ENCODE measurements around the gene CNPY1.

The CNPY1 gene

GRCh38 chr7:155490697-155491628 is 55.4 kb downstream of the CNPY1 start:
- no peak for DNase-seq (ENCODE audit: low spot score)
- no peak for FAIRE-seq

DNA sequence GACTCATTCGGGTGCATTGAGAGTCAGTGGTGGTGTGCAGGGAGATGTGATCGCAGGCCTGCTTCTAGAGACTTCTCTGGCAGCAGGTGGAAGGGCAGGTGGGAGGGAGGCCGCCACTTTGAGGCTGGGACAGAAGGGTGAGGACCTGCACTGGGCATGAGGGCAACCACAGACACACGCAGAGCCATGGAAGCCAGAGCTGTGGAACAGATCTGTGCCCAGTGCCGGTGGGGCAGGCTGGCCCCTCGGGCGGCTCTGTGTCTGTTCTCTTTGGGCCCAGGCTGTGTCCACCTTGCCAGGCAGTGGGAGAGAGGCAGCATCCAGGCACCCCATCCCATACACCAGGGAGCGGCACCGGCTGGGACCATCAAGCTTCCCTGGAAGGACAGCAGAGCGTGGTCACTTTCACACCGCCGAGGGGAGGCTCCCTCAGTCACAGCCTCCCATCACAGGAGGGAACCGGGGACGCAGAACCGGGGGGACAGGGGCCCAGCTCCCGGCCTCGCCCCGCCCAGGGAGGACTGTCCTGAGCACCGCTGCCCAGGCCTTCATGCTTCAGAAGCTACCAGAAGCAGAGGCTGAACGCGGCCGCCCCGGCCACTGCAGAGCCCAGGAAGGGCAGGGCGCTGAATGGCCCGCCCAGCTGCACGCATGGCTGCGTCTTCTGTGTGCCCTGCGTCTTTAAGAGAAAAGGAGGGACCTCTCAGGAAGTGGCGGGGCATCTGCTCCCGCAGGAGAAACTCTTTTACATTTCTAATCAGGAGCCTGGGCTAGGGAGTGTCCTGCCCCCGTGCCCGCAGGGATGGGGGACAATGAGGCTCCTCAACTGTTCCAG is 56.3 kb downstream of the CNPY1 start:
- FAIRE-seq (no peak), DNase-seq (ENCODE audit: low spot score) (no peak)

- DNase-seq (ENCODE audit: low spot score) (no peak), FAIRE-seq (no peak)
Measured at GRCh38 chr7:155489158-155489840, 57.1 kb downstream of the CNPY1 start.

DNA sequence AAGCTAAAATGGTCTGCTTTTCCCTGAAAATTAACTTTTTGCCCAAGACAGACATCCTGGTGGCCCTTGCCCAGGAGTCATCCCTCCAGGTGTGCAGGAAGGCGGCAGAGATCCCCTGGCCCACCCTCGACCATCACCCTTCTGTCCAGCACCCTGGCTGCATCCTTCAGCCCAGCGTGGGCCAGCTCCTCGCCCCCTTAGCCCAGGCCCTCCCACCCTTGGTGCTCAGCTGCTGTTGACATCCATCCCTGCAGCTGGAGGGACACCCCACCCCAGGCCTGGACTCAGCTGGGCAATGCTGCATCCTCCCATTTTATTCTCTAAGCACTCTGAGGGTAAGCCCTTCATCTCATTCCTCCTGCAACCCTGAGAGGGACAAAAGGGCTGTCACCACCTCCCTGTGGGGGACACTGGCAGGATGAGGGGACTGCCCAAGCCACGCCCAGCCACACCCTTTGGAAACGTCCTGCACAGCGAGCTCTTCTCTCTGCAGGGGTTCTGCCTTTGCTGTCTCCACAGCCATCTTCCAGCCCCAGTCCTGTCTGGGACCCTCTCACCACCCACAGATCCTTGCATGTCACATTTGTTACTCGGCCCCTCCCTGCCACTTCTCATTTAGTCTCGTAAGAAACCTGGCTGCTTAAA is 57.8 kb downstream of the CNPY1 start:
- no peak for FAIRE-seq

GRCh38 chr7:155487509-155488482 is 58.6 kb downstream of the CNPY1 start:
- DNase-seq (ENCODE audit: low spot score): no peak
- FAIRE-seq: no peak

More for the DNA sequence above, 57.8 kb downstream of the CNPY1 start:
- DNase-seq (ENCODE audit: low spot score): no peak

DNA sequence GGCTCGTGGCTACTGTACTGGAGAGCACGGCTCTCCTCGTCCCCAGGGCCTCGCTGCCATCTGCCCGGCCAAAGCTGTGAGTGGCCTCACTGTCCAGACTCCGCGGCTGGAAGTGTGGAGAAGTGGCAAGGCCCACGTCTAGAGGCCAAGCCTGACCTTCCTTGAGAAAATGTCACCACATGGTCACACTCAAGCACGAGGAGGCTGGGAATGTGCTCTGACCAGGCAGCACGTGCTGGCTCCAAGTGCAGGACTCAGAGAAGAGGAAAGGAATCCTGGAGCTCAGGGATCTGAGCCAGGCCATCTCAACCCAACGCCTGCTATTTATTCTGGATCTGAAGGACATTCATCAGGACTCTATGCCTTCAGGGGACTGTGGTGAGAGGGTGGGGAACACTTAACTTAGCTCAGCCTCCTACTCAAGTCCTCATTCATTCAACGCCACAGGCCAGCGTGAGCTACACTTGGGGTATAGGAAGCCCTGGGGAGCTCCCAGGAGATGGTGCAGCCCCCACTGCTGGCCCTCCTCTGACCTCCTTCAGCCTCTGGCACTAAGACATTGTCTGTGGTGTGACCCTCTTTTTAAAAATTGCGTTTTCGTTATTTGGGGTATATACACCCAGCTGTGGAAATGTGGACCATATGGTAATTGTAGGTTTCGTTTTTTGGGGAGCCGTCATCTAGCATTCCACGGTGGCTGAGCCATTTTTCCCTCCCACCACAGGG is 59.4 kb downstream of the CNPY1 start:
- DNase-seq (ENCODE audit: low spot score) (no peak), FAIRE-seq (no peak)

GRCh38 chr7:155484483-155485399 is 61.6 kb downstream of the CNPY1 start:
- FAIRE-seq (no peak), DNase-seq (ENCODE audit: low spot score) (no peak)

DNA sequence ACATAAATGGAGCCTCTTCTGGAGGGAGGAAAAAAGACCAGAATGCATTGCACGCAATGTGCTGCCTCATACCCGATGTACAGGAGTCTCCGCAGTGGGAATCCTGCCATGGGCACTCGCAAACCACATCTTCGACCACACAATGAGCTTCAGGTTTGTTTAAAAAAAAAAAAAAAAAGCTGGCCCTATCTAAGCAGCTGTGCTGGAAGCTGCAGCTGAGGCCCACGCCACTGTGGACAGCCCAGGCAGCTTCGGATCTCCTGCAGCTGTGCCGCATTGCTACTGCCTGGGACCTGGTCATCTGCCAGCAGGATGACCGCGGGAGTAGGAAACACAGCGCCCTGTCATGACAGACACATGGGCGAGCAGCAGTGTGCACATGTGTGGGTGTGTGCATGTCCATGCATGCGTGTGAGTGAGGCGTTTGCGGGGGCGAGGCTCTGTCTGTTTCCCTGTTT is 62.5 kb downstream of the CNPY1 start:
- FAIRE-seq: no peak
- no peak for DNase-seq (ENCODE audit: low spot score)

DNA sequence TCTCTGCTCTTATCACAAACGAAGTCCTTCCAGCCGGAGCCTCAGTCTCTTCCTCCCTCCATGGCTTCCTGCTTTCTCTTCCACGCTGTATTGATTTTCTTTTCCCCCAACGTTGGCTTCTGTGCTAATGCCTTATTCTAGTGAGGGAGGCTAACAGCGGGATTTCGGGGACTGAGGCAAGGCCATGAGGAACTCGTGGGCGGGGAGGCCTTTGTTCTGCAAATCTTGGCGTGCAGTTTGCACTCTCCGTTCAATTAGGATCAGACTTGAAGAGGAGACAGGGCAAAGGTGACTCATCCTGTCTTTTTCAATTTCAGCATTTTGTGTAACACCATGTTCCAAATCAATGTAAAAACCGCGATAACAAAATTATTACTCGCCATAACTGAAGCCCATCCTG is 63.1 kb downstream of the CNPY1 start:
- DNase-seq (ENCODE audit: low spot score): no peak
- no peak for FAIRE-seq

DNA sequence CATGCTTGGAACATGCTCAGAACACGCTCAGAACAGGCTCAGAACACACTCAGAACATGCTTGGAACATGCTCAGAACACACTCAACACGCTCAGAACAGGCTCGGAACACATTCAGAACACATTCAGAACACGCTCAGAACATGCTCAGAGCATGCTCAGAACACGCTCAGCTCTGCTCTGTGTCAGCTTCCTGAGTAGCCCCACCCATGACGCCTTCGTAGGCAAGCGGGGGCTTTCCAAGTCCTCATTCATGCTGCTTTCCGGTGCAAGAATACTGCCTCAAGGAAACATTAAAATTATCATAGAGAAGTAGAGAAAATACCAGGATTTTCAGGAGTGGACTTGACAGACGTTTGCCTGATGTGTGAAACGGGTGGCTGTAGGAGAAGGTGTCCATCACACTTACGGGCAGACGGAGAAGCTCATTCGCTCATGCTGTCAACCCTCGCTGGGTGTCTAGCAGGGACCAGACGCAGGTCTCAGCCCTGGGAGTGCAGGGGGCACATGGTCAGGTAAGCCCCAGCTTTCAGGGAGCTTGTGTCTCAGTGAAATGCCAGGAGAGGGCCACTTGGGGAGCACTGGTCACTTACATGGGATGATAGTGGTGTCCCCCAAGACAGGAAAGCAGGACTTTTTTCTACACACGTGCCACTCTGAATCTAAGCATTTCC is 63.7 kb downstream of the CNPY1 start:
- DNase-seq (ENCODE audit: low spot score) (no peak), FAIRE-seq (no peak)

- FAIRE-seq (no peak), DNase-seq (ENCODE audit: low spot score) (no peak)
Measured at GRCh38 chr7:155481764-155482163, 64.6 kb downstream of the CNPY1 start.

GRCh38 chr7:155477476-155477875 is 68.9 kb downstream of the CNPY1 start:
- FAIRE-seq: no peak

GRCh38 chr7:155471718-155472117 is 74.6 kb downstream of the CNPY1 start:
- DNase-seq (ENCODE audit: low spot score) (no peak), FAIRE-seq (no peak)

More at GRCh38 chr7:155477476-155477875, 68.9 kb downstream of the CNPY1 start:
- DNase-seq (ENCODE audit: low spot score): no peak

GRCh38 chr7:155470686-155471638 is 75.4 kb downstream of the CNPY1 start:
- FAIRE-seq (no peak), DNase-seq (ENCODE audit: low spot score) (no peak)

GRCh38 chr7:155470186-155470487 is 76.2 kb downstream of the CNPY1 start:
- no peak for DNase-seq (ENCODE audit: low spot score)
- no peak for FAIRE-seq

DNA sequence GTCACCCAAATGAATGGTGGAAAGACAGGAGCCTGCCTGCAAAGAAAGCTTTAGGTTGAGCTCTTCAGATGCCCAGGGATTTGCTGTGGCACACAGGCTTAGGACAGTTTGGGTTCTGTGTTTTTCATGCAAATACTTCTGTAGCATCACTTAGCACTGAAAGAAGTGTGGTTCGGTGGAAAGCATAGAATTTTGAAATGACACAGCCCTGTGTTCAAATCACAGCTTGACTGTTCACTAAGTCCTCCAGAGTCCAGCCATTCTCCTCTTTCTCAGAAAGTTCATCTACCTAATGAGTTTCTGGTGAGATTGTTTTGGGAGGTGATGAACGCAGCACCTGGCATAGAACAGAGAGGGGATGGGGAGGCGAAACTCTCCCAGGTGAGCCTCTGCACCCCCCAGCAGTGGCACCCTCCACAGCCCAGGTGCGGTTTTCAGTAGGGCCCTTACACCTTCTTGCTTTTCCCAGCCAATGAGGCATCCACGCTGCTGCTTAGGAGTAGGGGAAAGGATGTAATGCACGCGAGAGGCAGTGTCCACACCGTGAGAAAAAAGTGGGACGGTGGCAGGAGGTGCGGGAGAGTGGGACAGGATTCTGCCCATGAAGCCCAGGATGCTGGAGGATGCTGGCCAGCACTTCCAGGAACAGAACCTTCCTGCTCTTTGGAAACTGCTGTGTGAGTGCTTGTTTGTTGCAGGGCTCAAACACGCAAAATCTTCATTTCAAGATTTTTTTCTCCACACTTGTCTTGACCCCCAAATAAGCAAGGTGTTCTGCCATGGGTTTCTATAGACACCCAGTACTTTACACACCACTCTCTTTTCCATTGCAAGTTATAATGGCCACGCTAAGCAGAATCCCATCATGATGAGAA is 76.8 kb downstream of the CNPY1 start:
- DNase-seq (ENCODE audit: low spot score) (no peak), FAIRE-seq (no peak)
